Measurements from ENCODE around the gene SCN5A.

SCN5A gene

GRCh38 chr3:38650248-38650951, 913 bp upstream of the SCN5A start:
- no peak overlapping the region for H3K4me2 ChIP-seq (ENCODE audit: low read length)
- H2AK5ac ChIP-seq (ENCODE audit: low read length): no peak overlapping the region
- no peak overlapping the region for H4K5ac ChIP-seq (ENCODE audit: low read length)
- H3K18ac ChIP-seq (ENCODE audit: low read length): no peak overlapping the region
- no peak overlapping the region for H4K8ac ChIP-seq (ENCODE audit: low read depth, low read length)
- H3K9ac ChIP-seq (ENCODE audit: low read length): no peak overlapping the region
- no peaks in the 10 kb centered on the region for H3K79me2 ChIP-seq (ENCODE audit: control insufficient read depth, insufficient read depth, low read length)
- WGBS (ENCODE audit: extremely low coverage, insufficient coverage, low lambda C conversion rate): no CpG with 5 or more reads among the region's 14 CpGs
- H2BK5ac ChIP-seq (ENCODE audit: low read length): no peak overlapping the region
- H2BK15ac ChIP-seq (replicated peaks; ENCODE audit: low read depth): no peak overlapping the region
- no peaks in the 10 kb centered on the region for H3K4me1 ChIP-seq (ENCODE audit: control insufficient read depth, low read depth, low read length)
- no peak overlapping the region for H3K23ac ChIP-seq (ENCODE audit: low read length)
- no peak overlapping the region for H3K4me3 ChIP-seq (ENCODE audit: low read length)
- H2BK120ac ChIP-seq (ENCODE audit: low read depth, low read length): no peak overlapping the region
- no peak overlapping the region for H3K27ac ChIP-seq (ENCODE audit: low read depth, low read length)
- no peak overlapping the region for H3K56ac ChIP-seq (ENCODE audit: low read length)
- H3K4ac ChIP-seq (ENCODE audit: low read depth, low read length): no peak overlapping the region
- H3K79me1 ChIP-seq (ENCODE audit: low read length): no peaks in the 10 kb centered on the region
- no peaks in the 10 kb centered on the region for H3K36me3 ChIP-seq (ENCODE audit: control insufficient read depth, insufficient read depth, low read length)
- DNase-seq: no peak
- H3K27me3 ChIP-seq (ENCODE audit: insufficient read depth, low read length, poor library complexity): peaks cover 3% of the 10 kb centered on the region

GRCh38 chr3:38648659-38649499, 608 bp downstream of the SCN5A start:
- H3K4me2 ChIP-seq (ENCODE audit: low read length): peak overlapping the region; percentile 74

GRCh38 chr3:38648024-38648658, 1.3 kb downstream of the SCN5A start:
- H2BK120ac ChIP-seq (ENCODE audit: low read depth, low read length): no peak overlapping the region
- H3K4me1 ChIP-seq (ENCODE audit: control insufficient read depth, low read depth, low read length): no peaks in the 10 kb centered on the region
- H2AK5ac ChIP-seq (ENCODE audit: low read length): no peak overlapping the region
- no peak overlapping the region for H3K18ac ChIP-seq (ENCODE audit: low read length)
- H3K36me3 ChIP-seq (ENCODE audit: control insufficient read depth, insufficient read depth, low read length): no peaks in the 10 kb centered on the region
- H3K4me2 ChIP-seq (ENCODE audit: low read length): no peak overlapping the region
- H3K27ac ChIP-seq (ENCODE audit: low read depth, low read length): no peak overlapping the region
- H4K8ac ChIP-seq (ENCODE audit: low read depth, low read length): no peak overlapping the region
- no CpG with 5 or more reads among the region's 7 CpGs for WGBS (ENCODE audit: extremely low coverage, insufficient coverage, low lambda C conversion rate)
- no peak for DNase-seq
- H3K9ac ChIP-seq (ENCODE audit: low read length): no peak overlapping the region
- H3K23ac ChIP-seq (ENCODE audit: low read length): no peak overlapping the region
- no peaks in the 10 kb centered on the region for H3K79me2 ChIP-seq (ENCODE audit: control insufficient read depth, insufficient read depth, low read length)
- H3K56ac ChIP-seq (ENCODE audit: low read length): no peak overlapping the region
- H3K4ac ChIP-seq (ENCODE audit: low read depth, low read length): no peak overlapping the region
- no peak overlapping the region for H4K5ac ChIP-seq (ENCODE audit: low read length)
- H2BK15ac ChIP-seq (replicated peaks; ENCODE audit: low read depth): no peak overlapping the region
- H2BK5ac ChIP-seq (ENCODE audit: low read length): no peak overlapping the region
- H3K27me3 ChIP-seq (ENCODE audit: insufficient read depth, low read length, poor library complexity): peaks cover 3% of the 10 kb centered on the region
- no peaks in the 10 kb centered on the region for H3K79me1 ChIP-seq (ENCODE audit: low read length)
- H3K4me3 ChIP-seq (ENCODE audit: low read length): no peak overlapping the region

More at GRCh38 chr3:38648659-38649499, 608 bp downstream of the SCN5A start:
- peak overlapping the region; percentile 82 for H3K56ac ChIP-seq (ENCODE audit: low read length)
- no peak overlapping the region for H3K4ac ChIP-seq (ENCODE audit: low read depth, low read length)
- H3K4me3 ChIP-seq (ENCODE audit: low read length): peak overlapping the region; percentile 58
- peaks cover 3% of the 10 kb centered on the region for H3K27me3 ChIP-seq (ENCODE audit: insufficient read depth, low read length, poor library complexity)
- peak overlapping the region; percentile 37 for H3K23ac ChIP-seq (ENCODE audit: low read length)
- H3K79me2 ChIP-seq (ENCODE audit: control insufficient read depth, insufficient read depth, low read length): no peaks in the 10 kb centered on the region
- H2AK5ac ChIP-seq (ENCODE audit: low read length): no peak overlapping the region
- H3K4me1 ChIP-seq (ENCODE audit: control insufficient read depth, low read depth, low read length): no peaks in the 10 kb centered on the region
- H3K18ac ChIP-seq (ENCODE audit: low read length): peak overlapping the region; percentile 47
- whole genome bisulfite sequencing (ENCODE audit: extremely low coverage, insufficient coverage, low lambda C conversion rate): no CpG with 5 or more reads among the region's 56 CpGs
- no peak overlapping the region for H3K27ac ChIP-seq (ENCODE audit: low read depth, low read length)
- H2BK5ac ChIP-seq (ENCODE audit: low read length): no peak overlapping the region
- H4K8ac ChIP-seq (ENCODE audit: low read depth, low read length): no peak overlapping the region
- H3K9ac ChIP-seq (ENCODE audit: low read length): peak overlapping the region; percentile 79
- no peaks in the 10 kb centered on the region for H3K36me3 ChIP-seq (ENCODE audit: control insufficient read depth, insufficient read depth, low read length)
- no peak overlapping the region for H4K5ac ChIP-seq (ENCODE audit: low read length)
- no peak overlapping the region for H2BK120ac ChIP-seq (ENCODE audit: low read depth, low read length)
- DNase-seq: no peak
- no peaks in the 10 kb centered on the region for H3K79me1 ChIP-seq (ENCODE audit: low read length)
- no peak overlapping the region for H2BK15ac ChIP-seq (replicated peaks; ENCODE audit: low read depth)

GRCh38 chr3:38647217-38647970, 2.1 kb downstream of the SCN5A start:
- no peak overlapping the region for H2AK5ac ChIP-seq (ENCODE audit: low read length)
- DNase-seq: no peak
- H4K8ac ChIP-seq (ENCODE audit: low read depth, low read length): no peak overlapping the region
- H3K4me1 ChIP-seq (ENCODE audit: control insufficient read depth, low read depth, low read length): no peaks in the 10 kb centered on the region
- peaks cover 3% of the 10 kb centered on the region for H3K27me3 ChIP-seq (ENCODE audit: insufficient read depth, low read length, poor library complexity)
- H2BK15ac ChIP-seq (replicated peaks; ENCODE audit: low read depth): no peak overlapping the region
- no peak overlapping the region for H3K56ac ChIP-seq (ENCODE audit: low read length)
- no peak overlapping the region for H3K4ac ChIP-seq (ENCODE audit: low read depth, low read length)
- H4K5ac ChIP-seq (ENCODE audit: low read length): no peak overlapping the region
- no peak overlapping the region for H2BK120ac ChIP-seq (ENCODE audit: low read depth, low read length)
- H3K4me2 ChIP-seq (ENCODE audit: low read length): no peak overlapping the region
- no peak overlapping the region for H3K9ac ChIP-seq (ENCODE audit: low read length)
- H3K23ac ChIP-seq (ENCODE audit: low read length): no peak overlapping the region
- H2BK5ac ChIP-seq (ENCODE audit: low read length): no peak overlapping the region
- no peaks in the 10 kb centered on the region for H3K79me2 ChIP-seq (ENCODE audit: control insufficient read depth, insufficient read depth, low read length)
- no peak overlapping the region for H3K27ac ChIP-seq (ENCODE audit: low read depth, low read length)
- no peaks in the 10 kb centered on the region for H3K79me1 ChIP-seq (ENCODE audit: low read length)
- H3K36me3 ChIP-seq (ENCODE audit: control insufficient read depth, insufficient read depth, low read length): no peaks in the 10 kb centered on the region
- no peak overlapping the region for H3K18ac ChIP-seq (ENCODE audit: low read length)
- WGBS (ENCODE audit: extremely low coverage, insufficient coverage, low lambda C conversion rate): no CpG with 5 or more reads among the region's 7 CpGs
- no peak overlapping the region for H3K4me3 ChIP-seq (ENCODE audit: low read length)

DNA sequence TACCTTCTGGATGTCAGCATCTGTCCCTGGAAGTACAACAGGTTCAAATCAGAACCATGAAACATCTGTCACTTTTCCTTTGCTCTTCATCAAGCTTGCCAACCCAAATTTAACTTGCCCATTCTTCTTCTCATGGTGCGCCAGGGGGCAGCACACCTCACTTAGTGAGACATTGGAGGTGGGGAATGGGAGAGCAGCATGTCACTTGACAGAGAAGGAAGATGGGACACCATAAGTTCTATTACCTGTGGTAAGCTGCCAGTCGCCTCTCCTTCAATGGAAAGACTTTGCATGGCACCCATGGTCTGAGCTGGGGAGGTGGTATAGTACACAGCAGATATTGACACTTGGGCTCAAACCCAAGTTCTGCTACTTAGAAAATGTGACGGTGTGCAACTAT, 2.9 kb downstream of the SCN5A start:
- H3K27me3 ChIP-seq (ENCODE audit: insufficient read depth, low read length, poor library complexity): peaks cover 3% of the 10 kb centered on the region
- WGBS (ENCODE audit: extremely low coverage, insufficient coverage, low lambda C conversion rate): no CpG with 5 or more reads among the region's 3 CpGs

More for the DNA sequence above, 2.9 kb downstream of the SCN5A start:
- Histone ChIP-seq H3K79me1 (ENCODE audit: low read length) (no peaks in the 10 kb centered on the region), H3K9ac (ENCODE audit: low read length) (no peak overlapping the region), H3K4me1 (ENCODE audit: control insufficient read depth, low read depth, low read length) (no peaks in the 10 kb centered on the region), H2BK120ac (ENCODE audit: low read depth, low read length) (no peak overlapping the region), H3K4me3 (ENCODE audit: low read length) (no peak overlapping the region), H3K79me2 (ENCODE audit: control insufficient read depth, insufficient read depth, low read length) (no peaks in the 10 kb centered on the region), H2BK15ac (replicated peaks; ENCODE audit: low read depth) (no peak overlapping the region), H2AK5ac (ENCODE audit: low read length) (no peak overlapping the region), H3K4ac (ENCODE audit: low read depth, low read length) (no peak overlapping the region), H3K27ac (ENCODE audit: low read depth, low read length) (no peak overlapping the region), H3K18ac (ENCODE audit: low read length) (no peak overlapping the region), H3K23ac (ENCODE audit: low read length) (no peak overlapping the region), H3K4me2 (ENCODE audit: low read length) (no peak overlapping the region), H4K8ac (ENCODE audit: low read depth, low read length) (no peak overlapping the region), H4K5ac (ENCODE audit: low read length) (no peak overlapping the region), H3K36me3 (ENCODE audit: control insufficient read depth, insufficient read depth, low read length) (no peaks in the 10 kb centered on the region), H3K56ac (ENCODE audit: low read length) (no peak overlapping the region), H2BK5ac (ENCODE audit: low read length) (no peak overlapping the region)
- peak; percentile 84 for DNase-seq
